ENCODE measurements around the gene FBLN5.

Gene FBLN5

DNA sequence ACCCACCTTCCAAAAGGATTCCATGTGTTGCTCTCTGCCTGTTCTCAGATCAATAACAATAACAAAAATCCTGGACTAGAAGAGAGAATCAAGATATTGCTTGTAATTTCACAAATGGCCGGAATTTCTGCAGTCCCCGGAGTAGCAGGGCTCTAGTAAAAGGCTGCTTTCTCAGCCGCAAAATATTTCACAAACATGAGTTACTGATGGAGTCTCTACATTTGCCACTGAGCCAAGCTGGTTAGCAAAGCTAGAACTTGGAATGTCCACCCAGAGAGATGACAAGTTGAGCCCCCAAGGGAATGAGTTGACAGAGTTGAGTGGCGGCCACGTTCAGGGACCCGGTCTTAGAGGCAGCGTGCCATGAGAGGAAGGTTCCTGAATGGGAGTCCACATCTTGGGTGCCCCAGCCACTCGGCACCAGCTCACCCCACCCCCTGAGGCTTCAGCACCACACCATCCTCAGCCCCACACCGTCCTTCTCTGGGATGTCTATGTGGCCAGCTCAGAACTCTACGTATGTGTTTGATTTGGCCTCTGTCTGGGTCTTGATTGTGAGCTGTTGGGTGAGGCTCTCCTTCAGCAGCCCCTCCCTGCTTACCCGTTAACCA, 15.9 kb downstream of the FBLN5 start:
- TF ChIP-seq ZNF274 (IDR thresholded peaks at IDR 0.05; ENCODE audit: low read depth, low read length), result no peak
- H3K4me3 ChIP-seq (ENCODE audit: low read length), result no peak overlapping the region

DNA sequence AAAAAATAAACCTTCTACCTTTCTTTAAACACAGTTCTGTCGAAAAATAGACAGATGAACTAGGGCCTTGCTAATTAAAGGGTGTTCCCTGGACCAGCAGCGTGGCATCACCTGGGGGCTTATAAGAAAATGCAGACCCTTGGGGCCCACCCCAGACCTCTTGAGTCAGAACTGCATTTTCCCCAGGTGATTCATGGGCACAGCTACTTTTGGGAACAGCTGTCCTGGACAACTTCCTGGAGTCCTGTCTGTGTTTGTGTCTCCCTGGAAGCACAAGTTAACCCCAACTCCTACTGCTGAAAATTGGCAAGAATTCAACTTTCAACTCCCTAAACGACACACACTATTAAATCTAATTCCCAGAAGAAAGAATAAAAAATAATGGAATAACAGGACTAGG, 17.8 kb downstream of the FBLN5 start:
- TF ChIP-seq ZNF274 (IDR thresholded peaks at IDR 0.05; ENCODE audit: low read depth, low read length), result no peak
- no peak overlapping the region for H3K4me3 ChIP-seq (ENCODE audit: low read length)

DNA sequence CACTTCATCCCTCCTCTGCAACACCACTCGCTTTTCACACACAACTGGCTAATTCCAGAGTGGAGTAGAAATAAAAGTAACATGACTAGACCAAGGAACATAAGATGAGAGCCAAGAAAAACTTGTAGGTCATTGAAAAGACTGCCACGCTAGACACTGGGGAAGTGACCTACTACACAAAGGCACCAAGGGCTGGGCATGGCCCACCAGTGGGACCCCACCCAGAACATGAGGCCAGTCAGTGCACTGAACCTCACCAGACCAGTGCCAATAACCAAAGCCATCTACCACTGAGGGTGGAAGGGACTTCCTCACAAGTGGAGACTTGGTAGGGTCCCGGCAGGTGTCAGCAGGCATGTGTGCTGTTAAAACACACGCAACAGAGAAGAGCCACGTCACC, 19.7 kb downstream of the FBLN5 start:
- TF ChIP-seq ZNF274 (IDR thresholded peaks at IDR 0.05; ENCODE audit: low read depth, low read length), result no peak
- no peak overlapping the region for H3K4me3 ChIP-seq (ENCODE audit: low read length)

DNA sequence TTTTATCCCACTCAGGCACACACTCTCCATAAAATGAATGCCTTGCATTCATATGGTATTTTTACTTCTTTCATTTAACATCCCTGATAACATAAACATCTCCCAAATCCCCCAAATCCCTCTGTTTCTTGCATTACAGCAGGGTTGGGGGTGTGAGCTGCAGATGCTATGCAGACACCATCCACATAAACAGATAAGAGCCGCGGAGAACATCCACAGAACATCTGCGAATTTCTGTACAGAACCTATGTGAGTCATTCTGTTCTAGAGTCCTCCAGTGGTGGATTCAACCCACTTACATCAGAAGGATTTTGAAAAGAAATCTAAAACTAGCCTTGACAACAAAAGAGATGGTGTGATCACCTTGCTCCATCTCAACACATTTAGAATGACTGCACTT, 20.3 kb downstream of the FBLN5 start:
- no peak for TF ChIP-seq ZNF274 (IDR thresholded peaks at IDR 0.05; ENCODE audit: low read depth, low read length)
- H3K4me3 ChIP-seq (ENCODE audit: low read length), result no peak overlapping the region

DNA sequence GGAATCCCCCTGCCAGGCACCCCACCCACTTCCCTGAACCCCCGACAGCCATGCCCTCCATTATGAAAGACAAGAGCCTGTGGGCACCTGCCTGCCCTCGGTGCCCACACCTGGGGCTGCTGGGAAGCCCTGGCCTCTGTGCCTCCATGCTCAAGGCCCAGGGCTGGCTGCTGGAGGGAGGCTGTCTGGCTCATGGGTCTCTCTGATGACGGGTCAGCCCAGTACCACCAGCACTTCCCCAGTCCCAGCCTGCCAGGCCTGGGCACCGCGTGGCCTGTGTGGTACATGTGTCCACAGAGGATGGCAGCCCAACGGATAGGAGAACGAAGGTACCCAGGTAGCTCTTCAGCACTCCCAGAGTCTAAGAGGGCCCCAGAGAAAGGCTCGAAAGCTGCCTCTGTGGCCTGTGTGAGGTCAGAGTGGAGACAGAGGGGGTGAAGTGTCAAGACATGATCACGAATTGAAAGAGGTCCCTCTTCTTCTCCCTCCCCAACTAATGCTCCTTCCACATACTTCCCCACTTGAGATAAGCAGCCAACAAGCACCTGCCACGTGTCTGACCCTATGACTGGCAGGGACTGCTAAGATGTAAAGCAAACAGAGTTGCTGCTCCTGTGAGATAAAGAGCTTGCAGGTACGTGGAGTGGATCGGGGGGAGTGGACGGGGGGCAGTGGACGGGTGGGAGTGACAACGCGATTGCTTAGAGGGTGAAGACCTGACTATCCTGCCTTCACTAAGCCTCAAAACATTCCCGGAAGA, 21.2 kb downstream of the FBLN5 start:
- H3K4me3 ChIP-seq (ENCODE audit: low read length), result no peak overlapping the region
- TF ChIP-seq ZNF274 (IDR thresholded peaks at IDR 0.05; ENCODE audit: low read depth, low read length), result no peak

DNA sequence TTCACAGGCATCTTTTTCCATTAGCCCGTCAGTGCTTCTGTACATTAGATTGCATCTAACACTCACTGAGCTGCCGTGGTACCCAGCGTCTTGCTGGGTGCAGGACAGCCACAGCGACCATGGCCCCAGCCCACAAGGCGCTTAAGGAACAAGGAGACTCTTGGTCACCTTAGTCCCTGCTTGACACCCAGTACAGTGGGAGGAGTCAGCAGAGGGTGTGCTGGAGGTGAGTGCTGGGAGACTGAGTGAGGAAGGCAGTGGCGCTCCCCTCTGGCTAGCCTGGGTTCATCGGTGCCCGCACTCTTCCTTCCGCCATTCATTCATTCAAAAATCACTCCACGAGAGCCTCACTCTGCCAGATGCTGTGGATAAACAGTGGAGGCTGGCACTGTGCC, 21.8 kb downstream of the FBLN5 start:
- H3K4me3 ChIP-seq (ENCODE audit: low read length), result no peak overlapping the region
- no peak for TF ChIP-seq ZNF274 (IDR thresholded peaks at IDR 0.05; ENCODE audit: low read depth, low read length)

DNA sequence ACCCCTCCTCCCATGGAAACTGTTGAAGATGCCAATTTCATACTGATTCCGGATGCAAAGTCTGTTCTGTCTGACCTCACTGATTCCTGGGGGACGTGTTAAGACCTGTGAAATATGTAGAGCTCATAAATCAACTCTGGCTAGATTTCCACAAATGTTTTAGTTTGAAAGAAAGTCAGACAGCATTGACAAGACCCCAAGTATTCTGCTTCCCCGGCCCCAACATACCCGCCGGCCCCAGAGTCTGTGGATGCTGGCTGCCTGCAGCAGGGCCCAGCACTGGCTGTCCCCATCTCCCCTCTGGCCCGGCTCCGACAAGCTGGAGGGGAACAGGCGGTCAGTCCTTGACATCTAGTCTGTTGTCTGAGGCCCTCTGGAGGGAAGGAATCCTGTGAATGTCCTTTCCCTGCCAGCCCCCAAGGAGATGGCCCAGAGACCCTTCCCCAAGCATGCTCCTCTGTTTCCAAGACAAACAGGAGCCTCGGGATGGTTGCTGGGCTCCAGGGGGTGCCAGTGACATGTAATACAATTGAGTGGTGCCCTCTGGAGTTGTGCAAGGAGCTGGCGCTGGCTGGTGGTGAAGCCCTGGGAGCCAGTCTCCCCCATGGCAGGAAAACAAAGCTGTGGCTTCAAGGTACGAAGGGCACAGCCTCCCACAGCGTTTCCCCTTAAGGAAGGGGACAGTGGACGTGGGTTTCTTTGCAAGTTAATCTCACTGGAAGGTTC, 22.3 kb downstream of the FBLN5 start:
- no peak overlapping the region for H3K4me3 ChIP-seq (ENCODE audit: low read length)
- TF ChIP-seq ZNF274 (IDR thresholded peaks at IDR 0.05; ENCODE audit: low read depth, low read length), result no peak

DNA sequence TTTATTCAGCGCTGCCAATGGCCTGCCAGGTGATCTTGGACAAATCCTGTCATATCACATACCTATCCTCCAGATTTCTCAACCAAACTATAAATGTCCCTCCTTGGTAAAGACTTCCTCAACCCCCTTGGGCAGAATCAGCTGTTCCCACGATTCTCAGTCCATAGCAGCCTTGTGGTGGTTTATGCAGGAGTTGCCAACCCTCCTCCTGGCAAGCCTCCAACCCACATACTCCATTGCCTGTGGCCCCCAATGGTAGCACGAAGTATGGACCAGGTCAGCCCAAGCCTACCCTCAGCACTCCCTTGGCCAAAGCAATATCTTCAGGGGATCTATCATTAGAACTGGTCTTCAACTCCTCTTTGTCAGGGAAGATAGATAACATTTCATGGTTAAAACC, 27.0 kb downstream of the FBLN5 start:
- TF ChIP-seq ZNF274 (IDR thresholded peaks at IDR 0.05; ENCODE audit: low read depth, low read length), result no peak
- no peak overlapping the region for H3K4me3 ChIP-seq (ENCODE audit: low read length)

DNA sequence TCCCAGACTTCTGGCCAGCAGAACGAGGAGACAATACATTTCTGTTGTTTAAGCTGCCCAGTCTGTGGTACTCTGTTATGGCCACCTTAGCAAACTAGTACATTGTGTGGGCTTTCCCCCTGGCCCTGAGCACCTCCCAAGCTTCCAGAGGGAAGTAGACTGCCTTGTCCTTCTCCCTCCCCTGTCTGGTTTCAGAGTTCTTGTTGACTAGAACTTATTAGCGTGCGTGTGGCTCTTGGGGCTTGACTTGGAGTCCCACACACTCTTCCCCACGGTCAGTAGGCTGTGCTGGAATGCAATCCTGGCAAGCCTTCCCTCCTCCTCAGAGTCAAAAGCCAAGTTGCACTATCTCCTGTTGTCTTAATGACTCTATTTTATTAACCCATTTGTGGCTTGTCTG, 27.7 kb downstream of the FBLN5 start:
- H3K4me3 ChIP-seq (ENCODE audit: low read length), result no peak overlapping the region
- TF ChIP-seq ZNF274 (IDR thresholded peaks at IDR 0.05; ENCODE audit: low read depth, low read length), result no peak

DNA sequence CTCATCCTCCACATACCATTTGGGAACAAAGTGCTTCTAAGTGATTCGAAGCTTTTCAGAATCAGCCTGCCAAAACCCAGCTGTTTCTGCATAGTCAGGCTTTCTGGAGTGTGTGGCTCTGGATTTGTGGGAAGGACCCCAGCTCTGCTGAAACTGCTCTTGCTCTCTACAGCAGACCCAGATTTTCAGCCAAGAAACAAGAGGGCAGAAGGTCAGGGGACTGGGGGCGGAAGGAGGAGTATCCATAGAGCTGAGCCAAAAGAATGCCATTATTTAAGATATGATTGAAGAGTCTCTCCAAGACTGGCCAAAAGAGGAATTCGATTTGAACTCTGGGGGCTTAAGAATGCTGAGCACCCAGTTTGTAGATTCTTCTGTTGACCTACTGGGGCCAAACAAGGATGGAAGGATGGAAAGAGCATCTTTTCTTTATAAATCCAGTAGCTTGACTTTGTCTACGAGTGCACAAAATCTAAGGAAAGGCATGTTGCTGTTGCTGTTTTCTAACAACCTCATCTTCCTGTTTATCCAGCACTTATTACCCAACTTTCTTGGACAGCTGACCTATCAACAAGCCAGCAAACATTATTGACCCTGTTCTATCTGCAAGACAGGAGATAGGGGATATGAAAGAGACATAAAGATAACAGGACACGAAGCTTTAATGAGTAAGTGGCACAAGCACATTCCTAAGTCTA, 29.2 kb downstream of the FBLN5 start:
- H3K4me3 ChIP-seq (ENCODE audit: low read length), result no peak overlapping the region
- no peak for TF ChIP-seq ZNF274 (IDR thresholded peaks at IDR 0.05; ENCODE audit: low read depth, low read length)

DNA sequence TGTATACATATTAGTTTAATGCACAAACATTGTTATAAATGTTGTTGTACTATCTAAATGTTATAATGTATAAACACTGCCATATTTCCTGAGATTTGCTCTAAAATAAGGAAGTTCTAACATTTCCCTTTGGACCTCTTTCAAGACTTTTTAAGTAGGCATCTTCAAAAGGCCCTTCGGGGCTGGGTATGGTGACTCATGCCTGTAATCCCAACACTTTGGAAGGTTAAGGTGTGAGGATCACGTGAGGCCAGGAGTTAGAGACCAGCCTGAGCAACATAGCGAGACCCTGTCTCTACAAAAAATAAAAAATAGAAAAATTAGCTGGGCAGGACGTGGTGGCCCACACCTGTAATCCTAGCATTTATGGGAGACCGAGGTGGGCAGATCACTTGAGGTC, 35.5 kb downstream of the FBLN5 start:
- no peak for TF ChIP-seq ZNF274 (IDR thresholded peaks at IDR 0.05; ENCODE audit: low read depth, low read length)
- H3K4me3 ChIP-seq (ENCODE audit: low read length), result no peak overlapping the region

DNA sequence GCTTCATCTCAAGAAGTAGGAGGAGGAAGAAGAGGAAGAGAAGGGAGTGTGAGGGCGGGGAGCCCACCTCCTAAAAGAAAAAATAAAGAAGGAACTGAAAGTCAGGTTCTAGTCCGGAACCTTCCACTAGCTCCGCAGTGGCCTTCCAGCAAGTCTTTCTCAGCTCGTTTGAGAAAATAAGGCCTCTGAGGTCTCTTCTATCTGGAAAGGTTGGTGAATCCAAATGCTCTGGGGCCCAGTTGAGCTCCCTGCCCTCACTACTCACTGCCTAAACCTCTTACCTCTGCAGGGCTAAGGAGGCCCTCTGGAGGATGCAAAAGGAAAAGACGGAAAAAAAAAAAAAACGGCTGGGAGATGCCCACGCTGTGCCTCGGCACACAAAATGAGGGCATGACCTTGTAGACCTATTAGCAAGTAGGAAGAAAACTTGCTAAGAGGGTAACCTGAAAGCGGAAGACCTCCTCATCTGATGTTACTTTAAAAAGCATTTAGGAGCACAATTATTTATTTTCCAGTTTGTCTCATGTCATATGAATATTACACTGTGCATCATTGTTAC, 35.9 kb downstream of the FBLN5 start:
- no peak for TF ChIP-seq ZNF274 (IDR thresholded peaks at IDR 0.05; ENCODE audit: low read depth, low read length)
- no peak overlapping the region for H3K4me3 ChIP-seq (ENCODE audit: low read length)

DNA sequence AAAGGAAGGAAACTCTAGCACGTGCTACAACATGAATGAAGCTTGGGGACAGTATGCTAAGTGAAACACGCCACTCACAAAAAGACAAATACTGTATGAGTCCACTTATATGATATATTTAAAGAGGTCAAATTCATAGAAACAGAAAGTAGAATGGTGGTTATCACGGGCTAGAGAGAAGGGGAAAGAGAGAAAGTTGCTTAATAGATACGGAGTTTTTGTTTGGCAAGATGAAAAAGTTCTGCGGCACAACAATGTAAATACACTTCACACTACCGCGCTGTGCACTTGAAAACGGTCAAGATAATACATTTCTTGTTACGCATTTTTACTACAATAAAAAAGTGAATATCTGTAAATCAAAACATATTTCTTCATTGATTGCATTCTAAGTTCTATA, 37.3 kb downstream of the FBLN5 start:
- no peak for TF ChIP-seq ZNF274 (IDR thresholded peaks at IDR 0.05; ENCODE audit: low read depth, low read length)
- no peak overlapping the region for H3K4me3 ChIP-seq (ENCODE audit: low read length)

DNA sequence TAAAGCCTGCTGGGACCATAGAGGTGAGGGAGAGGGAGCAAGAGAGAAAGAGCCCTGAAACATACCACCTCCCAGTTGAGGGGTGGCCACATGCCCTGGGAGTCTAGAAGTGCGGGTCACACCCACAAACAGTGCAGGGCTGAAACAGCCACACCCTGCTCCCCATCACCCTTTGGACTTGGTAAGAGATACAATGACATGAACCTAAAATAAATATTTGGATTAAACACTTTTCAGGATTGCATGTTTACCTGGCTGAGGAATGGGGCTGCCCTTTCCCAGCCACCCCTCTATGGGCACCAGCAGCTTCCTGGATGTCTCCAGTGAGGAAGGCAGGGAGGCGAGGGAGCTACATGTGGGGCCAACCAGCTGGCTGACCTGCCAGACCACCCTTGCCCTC, 41.1 kb downstream of the FBLN5 start:
- no peak overlapping the region for H3K4me3 ChIP-seq (ENCODE audit: low read length)
- no peak for TF ChIP-seq ZNF274 (IDR thresholded peaks at IDR 0.05; ENCODE audit: low read depth, low read length)
